ENCODE results near the gene GCM1. TPM values are rescaled to one million over a fixed set of nuclear protein-coding genes. Genes with fewer than 3 reads are reported as not detected.

GCM1 gene
- total RNA-seq, 2 donors from 2014 or later: not detected

GRCh38 chr6:53109612-53110011 lies 39.0 kb downstream of the GCM1 start:
- H3K36me3 ChIP-seq: no peaks in the 10 kb centered on the region
- no peak overlapping the region for H3K9ac ChIP-seq (ENCODE audit: low read depth in 2 of 2, low read length in 2 of 2)
- no peak for TF ChIP-seq CTCF (IDR thresholded peaks at IDR 0.05)
- no peaks in the 10 kb centered on the region for H3K4me1 ChIP-seq
- no peak for DNase-seq
- H3K27ac ChIP-seq: no peak overlapping the region
- intact Hi-C loops (cut with DNase I): no loop called here
- no peaks in the 10 kb centered on the region for H3K27me3 ChIP-seq
- no peaks in the 10 kb centered on the region for H3K9me3 ChIP-seq
- no peak overlapping the region for H3K4me3 ChIP-seq

GRCh38 chr6:53107091-53107490 lies 41.5 kb downstream of the GCM1 start:
- intact Hi-C loops (cut with DNase I): no loop called here

GRCh38 chr6:53104916-53105315 lies 43.7 kb downstream of the GCM1 start:
- Histone ChIP-seq H3K9me3 (no peaks in the 10 kb centered on the region), H3K27me3 (no peaks in the 10 kb centered on the region), H3K27ac (no peak overlapping the region), H3K36me3 (no peaks in the 10 kb centered on the region), H3K9ac (ENCODE audit: low read depth in 2 of 2, low read length in 2 of 2) (no peak overlapping the region), H3K4me1 (no peaks in the 10 kb centered on the region), H3K4me3 (no peak overlapping the region)
- intact Hi-C loops (cut with DNase I): no loop called here
- no peak for TF ChIP-seq CTCF (IDR thresholded peaks at IDR 0.05)
- no peak for DNase-seq

More at GRCh38 chr6:53107091-53107490, 41.5 kb downstream of the GCM1 start:
- no peak for TF ChIP-seq CTCF (IDR thresholded peaks at IDR 0.05)
- Histone ChIP-seq H3K4me1 (no peaks in the 10 kb centered on the region), H3K9ac (ENCODE audit: low read depth in 2 of 2, low read length in 2 of 2) (no peak overlapping the region), H3K36me3 (no peaks in the 10 kb centered on the region), H3K27me3 (no peaks in the 10 kb centered on the region), H3K9me3 (no peaks in the 10 kb centered on the region), H3K4me3 (no peak overlapping the region), H3K27ac (no peak overlapping the region)
- DNase-seq: no peak

- H3K27me3 ChIP-seq: no peaks in the 10 kb centered on the region
- no peaks in the 10 kb centered on the region for H3K36me3 ChIP-seq
- no peak overlapping the region for H3K4me3 ChIP-seq
- H3K4me1 ChIP-seq: no peaks in the 10 kb centered on the region
- DNase-seq: no peak
- H3K9me3 ChIP-seq: no peaks in the 10 kb centered on the region
- no peak overlapping the region for H3K9ac ChIP-seq (ENCODE audit: low read depth in 2 of 2, low read length in 2 of 2)
- intact Hi-C loops (cut with DNase I): no loop called here
- TF ChIP-seq CTCF (IDR thresholded peaks at IDR 0.05): no peak
- no peak overlapping the region for H3K27ac ChIP-seq
Observed at GRCh38 chr6:53103993-53104675, 44.5 kb downstream of the GCM1 start.

GRCh38 chr6:53101006-53101405 lies 47.6 kb downstream of the GCM1 start:
- no peaks in the 10 kb centered on the region for H3K4me1 ChIP-seq
- DNase-seq: no peak
- H3K27me3 ChIP-seq: no peaks in the 10 kb centered on the region
- H3K9me3 ChIP-seq: no peaks in the 10 kb centered on the region
- H3K4me3 ChIP-seq: no peak overlapping the region
- no peaks in the 10 kb centered on the region for H3K36me3 ChIP-seq
- no peak overlapping the region for H3K27ac ChIP-seq
- intact Hi-C loops (cut with DNase I): no loop called here
- no peak overlapping the region for H3K9ac ChIP-seq (ENCODE audit: low read depth in 2 of 2, low read length in 2 of 2)
- no peak for TF ChIP-seq CTCF (IDR thresholded peaks at IDR 0.05)

Data from colonic mucosa (tissue), 4 donors.